Measurements from ENCODE around the gene APOF.
"Not testable (repeated sequence)": the region's sequence is repeated elsewhere in the genome, so short reads cannot be mapped to it uniquely, and the experiment has no call there.

Gene APOF

GRCh38 chr12:56366948-56367347, 4.3 kb upstream of the APOF start:
- DNase-seq: no peak

GRCh38 chr12:56361487-56362129, 1.0 kb downstream of the APOF start:
- peak; percentile 15 for DNase-seq

- DNase-seq: peak; percentile 99
Observed at GRCh38 chr12:56359851-56360767, 2.5 kb downstream of the APOF start, which contains the start of gene STAT2. STAT2 (minus strand) TSS chr12:56360107; CDS start chr12:56356571, 3,536 bp downstream.

- DNase-seq: no peak
Observed at GRCh38 chr12:56358836-56359532, 3.7 kb downstream of the APOF start.

- no peak for DNase-seq
Observed at GRCh38 chr12:56351325-56351724, 11.3 kb downstream of the APOF start.

- no peak for DNase-seq
Observed at GRCh38 chr12:56350662-56351061, 12.0 kb downstream of the APOF start.

- no peak for DNase-seq
Observed at GRCh38 chr12:56348776-56349175, 13.9 kb downstream of the APOF start.

GRCh38 chr12:56347255-56347654, 15.4 kb downstream of the APOF start:
- not testable (repeated sequence) for DNase-seq

GRCh38 chr12:56346675-56347074, 16.0 kb downstream of the APOF start:
- DNase-seq: no peak

- DNase-seq: not testable (repeated sequence)
Observed at GRCh38 chr12:56342290-56342689, 20.4 kb downstream of the APOF start.

GRCh38 chr12:56341616-56342015, 21.0 kb downstream of the APOF start:
- no peak for DNase-seq

GRCh38 chr12:56339158-56339422, 23.6 kb downstream of the APOF start:
- no peak for DNase-seq

- peak; percentile 96 for DNase-seq
Observed at GRCh38 chr12:56338308-56339157, 24.1 kb downstream of the APOF start, which contains the start of gene IL23A. IL23A (plus strand) TSS chr12:56338884; CDS start chr12:56339045, 161 bp downstream.

- no peak for DNase-seq
Observed at GRCh38 chr12:56337753-56338251, 24.9 kb downstream of the APOF start.

- no peak for DNase-seq
Observed at GRCh38 chr12:56336361-56337167, 26.1 kb downstream of the APOF start.

GRCh38 chr12:56335527-56335926, 27.1 kb downstream of the APOF start:
- not testable (repeated sequence) for DNase-seq

GRCh38 chr12:56334490-56334793, 28.2 kb downstream of the APOF start:
- DNase-seq: no peak

GRCh38 chr12:56333679-56334489, 28.8 kb downstream of the APOF start, which contains the start of gene PAN2:
PAN2 (minus strand) TSS chr12:56334000; CDS start chr12:56333094, 906 bp downstream.
- peak; percentile 99 for DNase-seq

- DNase-seq: no peak
Observed at GRCh38 chr12:56333197-56333678, 29.4 kb downstream of the APOF start.

GRCh38 chr12:56332512-56333196, 30.0 kb downstream of the APOF start:
- peak; percentile 14 for DNase-seq

Measured in NCI-H146 (cell line).